K562 treated with DMSO at 1 percent for 24 hours (cell line): ENCODE data around the gene OR5M8. TPM values are rescaled to one million over a fixed set of nuclear protein-coding genes. Genes with fewer than 3 reads are reported as not detected.

Experiments used
- total RNA-seq: library from RNA; unstranded; fragments of 300-600 nt; gene quantifications from 2 replicates; pipeline ENCODE4 v1.2.3, GENCODE V29; 2022; ENCODE audit warnings: low read depth; ENCODE audit not compliant: insufficient read depth

OR5M8 gene
- total RNA-seq, result not detected in 2 replicates

GRCh38 chr11:56491270-56491669 lies at the start of gene OR5M8:
Gene OR5M8 (minus strand): TSS chr11:56491370. CDS start chr11:56491370, 0 bp downstream.

DNA sequence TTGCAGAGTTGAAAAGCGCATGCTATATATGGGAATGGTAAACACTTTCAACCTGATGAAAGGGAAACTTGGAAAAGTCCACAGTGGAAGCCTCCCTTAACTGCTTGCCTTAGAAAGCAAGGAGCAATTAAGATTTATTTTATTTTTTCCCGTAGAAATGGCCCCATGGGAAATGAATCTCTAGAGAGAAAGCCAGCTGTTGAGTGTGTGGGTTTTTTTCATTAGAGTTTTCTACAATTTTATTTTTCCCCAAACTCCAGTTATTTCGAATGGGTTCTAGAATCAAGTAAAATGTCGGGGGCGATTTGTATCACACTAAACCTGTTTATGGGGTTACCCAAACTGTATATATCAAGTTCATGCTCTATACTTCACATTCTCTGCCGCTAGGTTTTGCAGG lies 17.9 kb downstream of the OR5M8 start, which contains the start of gene OR5M3:
TSS of gene OR5M3 (minus strand) at position 101 of the 400 bp plus-strand sequence. CDS start 2,855 bp downstream, outside the sequence.

Other genes with a start within 250 kb of the OR5M8 start
- gene OR5T3, start 239.1 kb downstream of the OR5M8 start, total RNA-seq, result not detected in 2 replicates
- not detected in 2 replicates for gene OR5T1, start 217.2 kb downstream of the OR5M8 start, total RNA-seq
- gene OR8H1, start 199.1 kb downstream of the OR5M8 start, total RNA-seq, result not detected in 2 replicates
- gene OR8K3, start 176.2 kb downstream of the OR5M8 start, total RNA-seq, result not detected in 2 replicates
- gene OR8K1, start 145.3 kb downstream of the OR5M8 start, total RNA-seq, result not detected in 2 replicates
- gene OR8J1, start 137.1 kb downstream of the OR5M8 start, total RNA-seq, result not detected in 2 replicates
- gene OR8U1, start 115.7 kb downstream of the OR5M8 start, total RNA-seq, result not detected in 2 replicates
- not detected in 2 replicates for gene OR5AL1, start 78.7 kb downstream of the OR5M8 start, total RNA-seq
- not detected in 2 replicates for gene OR5M3, start 18.0 kb downstream of the OR5M8 start, total RNA-seq
- gene OR5M11, start 51.9 kb upstream of the OR5M8 start, total RNA-seq, result not detected in 2 replicates
- not detected in 2 replicates for gene OR5M10, start 86.4 kb upstream of the OR5M8 start, total RNA-seq
- gene OR5M1, start 123.5 kb upstream of the OR5M8 start, total RNA-seq, result not detected in 2 replicates
- gene OR5AP2, start 151.1 kb upstream of the OR5M8 start, total RNA-seq, result not detected in 2 replicates
- gene OR5AR1, start 172.3 kb upstream of the OR5M8 start, total RNA-seq, result not detected in 2 replicates
- not detected in 2 replicates for gene OR9G1, start 207.7 kb upstream of the OR5M8 start, total RNA-seq